Putamen (tissue), 1 donor: ENCODE results near the gene RAD54L.
"Not testable (repeated sequence)": the region's sequence is repeated elsewhere in the genome, so short reads cannot be mapped to it uniquely, and the experiment has no call there.

Experiments
- DNase-seq: peaks from one replicate; pipeline ENCODE4 v3.0.0-alpha.2; 2016; ENCODE audit warnings: low spot score

Gene RAD54L

GRCh38 chr1:46247436-46248121, at the start of gene RAD54L:
Gene RAD54L (plus strand): TSS chr1:46247763. CDS start chr1:46248406, 643 bp downstream.
- DNase-seq, result peak; percentile 98

DNA sequence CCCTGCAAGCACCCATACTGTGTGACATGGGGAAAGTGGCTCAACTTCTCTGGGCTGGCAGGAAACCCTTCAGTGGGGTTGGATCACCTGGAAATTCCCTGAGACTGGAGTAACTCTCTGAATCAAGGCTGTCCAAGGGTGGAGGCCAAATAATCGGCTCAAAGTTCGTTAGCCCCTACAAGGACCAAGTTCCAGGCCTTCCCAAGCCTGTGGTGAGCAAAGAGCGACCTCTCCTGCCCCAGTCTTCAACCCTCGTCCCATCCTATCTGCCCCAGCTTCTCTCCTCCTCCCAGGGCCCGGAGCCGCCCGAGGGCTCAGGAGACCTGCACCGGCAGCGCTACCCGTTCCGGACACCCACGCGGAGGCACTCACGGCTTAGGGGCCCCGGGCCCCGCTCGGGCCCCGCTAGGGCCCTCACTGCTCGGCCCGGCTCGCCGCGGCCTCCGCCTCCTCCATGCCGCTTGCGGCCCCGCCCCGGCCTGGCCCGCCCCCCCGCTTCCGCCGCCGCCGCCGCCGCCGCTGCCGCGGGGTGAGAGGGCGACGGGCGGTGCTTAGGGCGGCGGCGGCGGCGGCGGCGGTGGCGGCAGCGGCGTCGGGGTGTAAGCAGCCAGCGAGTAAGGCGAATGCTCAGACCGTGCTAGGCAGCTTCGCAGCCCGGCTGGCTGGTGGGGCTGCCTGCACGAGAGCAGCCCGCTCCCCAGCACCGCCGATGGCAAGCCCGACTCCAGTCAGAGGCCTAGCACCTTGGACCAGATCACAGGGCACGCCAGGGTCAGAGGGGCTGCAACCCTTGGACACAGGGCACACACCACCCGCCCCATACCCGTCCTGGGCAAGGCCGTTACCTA, 49.4 kb upstream of the RAD54L start, which contains the start of gene POMGNT1:
POMGNT1 (minus strand) TSS at position 471 of the 848 bp plus-strand sequence. CDS start 613 bp downstream, outside the sequence.
- DNase-seq, result peak; percentile 78

DNA sequence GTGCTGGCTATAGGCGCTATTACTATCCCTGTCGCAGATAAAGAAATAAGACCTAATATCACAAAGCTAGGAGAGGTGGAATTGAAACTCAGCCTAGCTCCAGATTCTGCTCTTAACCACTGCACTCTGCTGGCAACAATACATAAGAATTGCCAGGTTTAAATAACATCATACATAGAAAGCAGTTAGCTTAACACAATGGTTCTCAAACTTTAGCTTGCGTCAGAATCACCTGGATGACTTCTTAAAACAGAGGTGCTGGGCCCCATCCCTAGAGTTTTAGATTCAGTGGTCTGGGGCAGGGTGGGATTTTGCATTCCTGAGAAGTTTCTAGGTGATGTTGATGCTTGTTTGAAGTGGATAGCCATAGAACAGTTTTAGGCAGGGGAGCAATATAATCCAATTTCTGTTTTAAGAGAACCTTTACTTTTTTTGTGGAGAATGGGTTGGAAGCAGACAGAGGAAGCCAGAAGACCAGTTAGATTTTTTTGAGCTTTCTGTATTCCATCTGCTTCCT, 48.3 kb upstream of the RAD54L start:
- no peak for DNase-seq

- DNase-seq, result no peak
Measured at GRCh38 chr1:46203738-46204405, 43.7 kb upstream of the RAD54L start.

DNA sequence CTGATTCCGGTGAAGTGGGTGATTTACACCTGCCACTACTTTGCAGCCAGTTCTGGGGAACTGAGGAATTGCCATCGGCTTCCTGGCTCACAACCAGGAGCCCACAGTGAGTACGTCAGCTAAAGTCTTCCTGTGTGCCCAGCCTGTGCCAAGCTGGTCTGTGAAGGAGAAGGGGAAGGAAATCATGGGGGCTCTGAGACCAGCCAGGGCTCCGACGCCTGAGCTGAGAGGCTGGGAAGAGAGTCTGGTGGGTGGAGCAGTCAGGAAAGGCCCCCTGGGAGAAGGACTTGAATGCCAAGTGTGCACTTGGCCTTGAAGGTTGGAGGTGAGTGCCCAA, 43.2 kb upstream of the RAD54L start:
- DNase-seq, result no peak

DNA sequence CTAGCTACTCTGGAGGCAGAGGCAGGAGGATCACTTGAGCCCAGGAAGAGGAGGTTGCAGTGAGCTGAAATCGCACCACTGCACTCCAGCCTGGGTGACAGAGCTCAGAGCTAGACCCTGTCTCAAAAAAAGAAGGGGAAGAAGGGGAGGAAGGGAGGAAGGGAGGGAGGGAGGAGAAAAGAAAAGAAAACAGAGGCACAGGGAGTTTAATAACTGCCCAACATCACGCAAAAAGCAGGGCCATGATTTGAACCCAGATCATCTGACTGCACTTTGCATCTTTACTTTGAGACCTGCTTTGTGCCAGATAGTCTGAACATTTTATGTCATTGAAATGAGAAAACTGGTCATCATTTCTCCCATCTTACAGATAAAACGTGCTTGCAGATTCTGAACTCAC, 42.4 kb upstream of the RAD54L start:
- DNase-seq, result no peak

DNA sequence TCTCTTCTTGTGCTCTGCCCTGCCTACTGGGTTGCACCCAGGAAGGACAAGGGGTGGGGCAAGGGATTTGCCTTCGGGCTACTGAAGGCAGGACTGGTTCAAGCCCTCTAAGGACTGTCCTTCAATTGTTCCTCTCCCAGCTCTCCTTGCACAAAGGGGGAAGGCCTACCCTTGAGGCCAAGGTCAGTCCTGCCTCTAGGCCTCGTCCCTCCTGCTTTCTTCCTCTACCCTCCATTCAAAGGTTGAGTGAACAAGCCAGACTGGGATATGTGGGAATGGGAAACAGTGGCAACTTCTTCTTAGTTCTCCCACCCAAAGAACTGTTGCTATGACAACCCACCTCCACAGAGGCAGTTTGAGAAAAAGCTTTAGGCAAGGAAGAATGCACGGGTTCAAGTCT, 41.8 kb upstream of the RAD54L start:
- peak; percentile 59 for DNase-seq

DNA sequence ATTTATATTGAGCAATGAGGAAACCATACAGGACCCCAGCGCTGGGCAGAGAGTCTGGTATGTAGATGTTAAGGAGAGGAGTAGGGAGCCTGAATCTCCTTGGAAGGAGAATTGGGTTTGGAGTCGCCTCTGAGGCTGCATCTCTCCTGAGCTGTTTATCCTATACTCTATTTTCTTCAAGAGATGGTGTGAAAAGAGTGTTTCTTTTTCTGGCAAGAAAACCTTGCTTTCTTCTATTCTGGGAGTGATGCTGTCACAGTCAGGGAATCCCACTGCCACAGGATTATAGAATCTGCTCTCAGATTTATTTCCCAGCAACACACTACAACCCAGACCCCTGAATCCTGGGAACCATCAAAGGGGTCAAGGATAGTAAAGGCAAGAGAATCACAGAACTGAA, 41.2 kb upstream of the RAD54L start:
- DNase-seq, result no peak

DNA sequence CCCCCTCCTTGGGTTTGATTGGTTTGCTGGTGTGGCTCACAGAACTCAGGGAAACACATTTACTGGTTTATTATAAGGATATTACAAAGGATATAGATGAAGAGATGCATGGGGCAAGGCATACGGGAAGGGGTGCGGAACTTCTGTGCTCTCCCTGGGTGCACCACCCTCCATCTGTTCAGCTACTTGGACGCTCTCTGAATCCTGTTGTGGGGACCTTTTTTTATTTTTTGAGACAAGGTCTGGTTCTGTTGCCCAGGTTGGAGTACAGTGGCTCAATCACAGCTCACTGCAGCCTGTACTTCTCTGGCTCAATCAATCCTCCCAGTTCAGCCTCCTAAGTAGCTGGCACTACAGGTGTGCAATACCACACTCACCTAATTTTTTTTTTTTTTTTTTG, 37.0 kb upstream of the RAD54L start:
- DNase-seq, result no peak

GRCh38 chr1:46211051-46211450, 36.5 kb upstream of the RAD54L start:
- DNase-seq, result no peak

- no peak for DNase-seq
Measured at GRCh38 chr1:46215504-46215903, 32.1 kb upstream of the RAD54L start.

GRCh38 chr1:46218443-46218842, 29.1 kb upstream of the RAD54L start:
- no peak for DNase-seq

GRCh38 chr1:46219551-46220520, 27.7 kb upstream of the RAD54L start:
- no peak for DNase-seq

- no peak for DNase-seq
Measured at GRCh38 chr1:46220808-46221207, 26.8 kb upstream of the RAD54L start.

DNA sequence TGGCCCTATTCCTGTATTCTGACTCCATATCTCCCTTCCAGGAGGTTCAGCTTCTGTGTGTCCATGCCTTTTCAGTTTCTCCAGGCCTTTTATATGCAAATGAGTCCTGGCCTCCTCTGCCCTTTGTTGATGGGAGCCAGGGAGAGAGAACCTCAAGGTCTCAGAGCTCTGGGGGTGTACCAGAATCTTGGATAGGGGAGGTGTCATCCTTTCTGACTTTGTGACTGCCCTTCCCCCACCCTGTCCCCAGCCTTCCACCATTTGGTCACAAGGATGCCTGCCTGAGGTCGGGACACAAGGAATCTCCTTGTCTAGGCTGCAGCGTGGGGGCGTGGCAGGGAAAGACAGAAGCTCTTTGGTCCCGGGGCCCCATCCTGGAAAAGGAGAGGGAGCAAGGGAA, 25.8 kb upstream of the RAD54L start:
- peak; percentile 91 for DNase-seq

- DNase-seq, result not testable (repeated sequence)
Measured at GRCh38 chr1:46223055-46223454, 24.5 kb upstream of the RAD54L start.

DNA sequence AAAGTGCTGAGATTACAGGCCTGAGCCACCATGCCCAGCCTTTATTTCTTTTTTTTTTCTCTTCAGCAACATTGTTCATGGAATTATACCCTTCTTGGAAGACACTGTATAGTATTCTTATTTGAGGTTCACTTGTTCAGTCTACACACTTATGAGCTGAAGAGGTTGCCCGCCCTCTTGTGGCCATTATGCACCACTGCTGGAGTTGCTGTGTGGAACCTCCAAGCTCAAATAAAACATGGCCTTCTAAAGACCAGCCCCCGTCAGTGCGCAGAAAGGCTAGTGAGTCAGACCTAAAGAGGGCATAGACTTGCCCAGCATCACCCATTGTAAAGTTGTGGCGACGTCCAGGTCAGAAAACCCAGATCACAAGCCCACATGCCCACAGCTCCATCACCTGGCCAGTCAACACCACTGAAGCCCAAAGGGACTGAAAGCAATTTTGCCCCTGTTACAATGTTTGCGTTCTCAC, 24.1 kb upstream of the RAD54L start:
- peak; percentile 89 for DNase-seq

DNA sequence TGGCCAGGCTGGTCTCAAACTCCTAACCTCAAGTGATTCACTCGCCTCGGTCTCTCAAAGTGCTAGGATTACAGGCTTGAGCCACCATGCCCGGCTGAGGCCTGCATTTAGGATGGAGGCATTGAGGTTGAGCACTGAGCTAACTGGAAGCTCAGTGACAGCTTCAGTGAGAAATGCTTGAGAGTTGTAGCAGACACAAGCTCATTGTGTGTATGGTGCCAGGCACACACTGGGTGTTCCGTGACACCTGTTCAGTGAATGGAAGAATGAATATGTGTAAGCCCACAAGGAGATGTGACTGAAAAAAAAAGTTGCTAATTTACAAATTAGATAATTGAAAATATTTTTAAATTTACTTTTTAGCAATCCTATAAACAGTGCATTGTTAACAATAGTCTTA, 22.6 kb upstream of the RAD54L start:
- no peak for DNase-seq

GRCh38 chr1:46231231-46231630, 16.3 kb upstream of the RAD54L start:
- DNase-seq, result not testable (repeated sequence)

DNA sequence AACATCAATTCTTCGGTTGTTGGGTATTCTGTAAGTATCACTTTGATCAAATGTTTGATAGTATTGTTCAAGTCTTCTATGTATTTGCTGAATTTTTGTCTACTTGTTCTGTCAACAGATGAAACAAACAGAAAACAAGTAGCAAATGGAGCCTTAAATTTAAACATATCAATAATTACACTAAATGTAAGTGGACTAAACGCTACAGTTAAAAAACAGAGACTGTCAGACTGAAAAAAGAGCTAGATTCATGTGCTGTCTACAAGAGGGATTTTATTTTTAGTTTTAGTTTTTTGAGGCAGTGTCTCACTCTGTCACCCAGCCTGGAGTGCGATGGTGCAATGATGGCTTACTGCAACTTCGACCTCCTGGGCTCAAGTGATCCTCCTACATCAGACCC, 10.7 kb upstream of the RAD54L start:
- DNase-seq, result no peak

- DNase-seq, result not testable (repeated sequence)
Measured at GRCh38 chr1:46238865-46239264, 8.7 kb upstream of the RAD54L start.
